SK-N-SH treated with all-trans-retinoic acid at 6 μM for 48 hours (cell line): ENCODE results near the gene ZCCHC14.

Experiments used
- BACH2 ChIP-seq: fragments of 250-450 bp; sonication (Bioruptor Pico); IDR thresholded peaks from 2 replicates; pipeline ENCODE4 v1.9.0; 2021; ENCODE audit warnings: mild to moderate bottlenecking, borderline replicate concordance
- CREB5 ChIP-seq: fragments of 250-450 bp; sonication (Bioruptor Pico); IDR thresholded peaks from 2 replicates; pipeline ENCODE4 v1.5.1; 2020; ENCODE audit warnings: low read depth, mild to moderate bottlenecking, moderate library complexity
- CSRNP3 ChIP-seq: fragments of 250-450 bp; sonication (Bioruptor Pico); IDR thresholded peaks from 2 replicates; pipeline ENCODE4 v1.5.1; 2021; ENCODE audit warnings: mild to moderate bottlenecking, moderate library complexity
- ISL1 ChIP-seq: fragments of 250-450 bp; sonication (Bioruptor Pico); IDR thresholded peaks from 2 replicates; pipeline ENCODE4 v2.1.2; 2022; ENCODE audit warnings: mild to moderate bottlenecking, moderate library complexity
- OSR1 ChIP-seq: fragments of 250-450 bp; sonication (Bioruptor Pico); IDR thresholded peaks from 2 replicates; pipeline ENCODE4 v1.8.0; 2022; ENCODE audit warnings: moderate library complexity, mild to moderate bottlenecking, inconsistent platforms
- PATZ1 ChIP-seq: fragments of 250-450 bp; sonication (Bioruptor Pico); IDR thresholded peaks from 2 replicates; pipeline ENCODE4 v1.8.0; 2020; ENCODE audit warnings: mild to moderate bottlenecking, moderate library complexity, borderline replicate concordance
- POU6F1 ChIP-seq: fragments of 250-450 bp; sonication (Bioruptor Pico); IDR thresholded peaks from 2 replicates; pipeline ENCODE4 v1.8.0; 2021; ENCODE audit warnings: low read depth, mild to moderate bottlenecking, moderate library complexity, borderline replicate concordance
- TCF4 ChIP-seq: fragments of 250-450 bp; sonication (Bioruptor Pico); IDR thresholded peaks from 2 replicates; pipeline ENCODE4 v1.8.0; 2021; ENCODE audit warnings: mild to moderate bottlenecking, moderate library complexity, borderline replicate concordance
- TOX ChIP-seq: fragments of 250-450 bp; sonication (Bioruptor Pico); IDR thresholded peaks from 2 replicates; pipeline ENCODE4 v1.8.0; 2021; ENCODE audit warnings: mild to moderate bottlenecking, moderate library complexity, borderline replicate concordance
- TSHZ2 ChIP-seq: fragments of 250-450 bp; sonication (Bioruptor Pico); IDR thresholded peaks from 2 replicates; pipeline ENCODE4 v1.5.0; 2020; ENCODE audit warnings: mild to moderate bottlenecking, moderate library complexity
- ZC3H10 ChIP-seq: fragments of 250-450 bp; sonication (Bioruptor Pico); IDR thresholded peaks from 2 replicates; pipeline ENCODE4 v1.5.1; 2021; ENCODE audit warnings: mild to moderate bottlenecking, moderate library complexity
- ZFP3 ChIP-seq: fragments of 250-450 bp; sonication (Bioruptor Pico); IDR thresholded peaks from 2 replicates; pipeline ENCODE4 v1.5.0; 2020; ENCODE audit warnings: mild to moderate bottlenecking, moderate library complexity
- ZFP30 ChIP-seq: fragments of 450-650 bp; formaldehyde crosslinking; IDR thresholded peaks from 2 replicates; pipeline ENCODE4 v1.5.0; 2022; ENCODE audit warnings: mild to moderate bottlenecking, moderate library complexity
- ZNF70 ChIP-seq: fragments of 450-650 bp; formaldehyde crosslinking; IDR thresholded peaks from 2 replicates; pipeline ENCODE4 v1.5.0; 2020; ENCODE audit warnings: mild to moderate bottlenecking, moderate library complexity

- TF ChIP-seq ZFP3 (CRISPR knock-in tag) (no peak), ZC3H10 (CRISPR knock-in tag) (no peak), CSRNP3 (CRISPR knock-in tag) (no peak), CREB5 (CRISPR knock-in tag) (no peak), ISL1 (CRISPR knock-in tag) (no peak), OSR1 (CRISPR knock-in tag) (no peak), TSHZ2 (CRISPR knock-in tag) (no peak), TOX (CRISPR knock-in tag) (no peak), POU6F1 (CRISPR knock-in tag) (no peak), BACH2 (no peak), ZNF70 (no peak), PATZ1 (CRISPR knock-in tag) (no peak), TCF4 (no peak), ZFP30 (no peak)
These were observed 102.0 kb downstream of the ZCCHC14 start for GRCh38 chr16:87390641-87391323.
